GM12801 (cell line): ENCODE data around the gene DSTN.

ENCODE experiments used
- CTCF ChIP-seq: IDR thresholded peaks from one replicate; pipeline ENCODE4 v1.5.1; 2011; ENCODE audit warnings: control low read depth; ENCODE audit not compliant: insufficient read length; ENCODE audit errors: extremely low read depth

Gene DSTN

GRCh38 chr20:17628101-17628841, 58.4 kb downstream of the DSTN start:
- TF ChIP-seq CTCF, result no peak

DNA sequence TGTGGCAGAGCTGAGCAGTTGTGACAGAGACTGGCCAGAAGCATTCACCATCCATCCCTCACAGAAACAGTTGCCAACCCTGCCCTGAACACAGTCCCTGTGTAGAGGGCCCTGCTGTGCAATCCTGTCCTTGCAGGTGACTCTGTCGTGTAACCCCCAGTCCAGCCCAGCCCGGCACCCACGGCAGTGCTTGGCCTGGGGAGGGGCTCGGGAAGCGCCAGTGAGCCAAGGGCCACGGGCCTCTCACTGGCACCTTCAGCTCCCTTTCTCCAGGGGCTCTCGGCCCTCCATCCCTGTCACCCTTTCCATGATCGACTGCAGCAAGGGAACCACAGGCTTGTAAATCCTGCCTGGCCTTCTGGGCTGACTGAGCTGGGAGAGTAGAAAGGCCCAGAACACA, 59.1 kb downstream of the DSTN start:
- no peak for TF ChIP-seq CTCF

DNA sequence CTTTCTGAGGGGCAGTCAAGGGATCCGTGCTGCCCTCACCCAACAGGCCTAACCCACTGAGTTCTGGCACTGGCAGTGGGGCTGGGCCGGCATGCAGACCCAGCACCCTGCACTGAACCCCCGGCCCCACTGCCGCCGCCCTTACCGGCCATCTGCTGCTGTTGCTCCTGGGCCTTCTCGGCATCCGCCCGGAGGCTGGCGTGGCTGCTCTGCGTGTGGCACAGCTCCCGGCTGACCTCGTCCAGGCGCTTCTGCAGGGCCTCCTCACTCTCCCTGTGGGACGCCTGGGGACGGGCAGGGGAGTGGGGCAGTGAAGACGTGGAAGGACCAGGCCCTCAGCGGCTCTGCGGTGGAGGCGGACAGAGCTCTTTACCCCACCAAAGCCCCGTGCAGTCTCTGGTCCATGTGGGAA, 59.8 kb downstream of the DSTN start:
- TF ChIP-seq CTCF, result no peak

- no peak for TF ChIP-seq CTCF
These were observed 60.4 kb downstream of the DSTN start for GRCh38 chr20:17630151-17630805.

GRCh38 chr20:17630806-17631195, 60.9 kb downstream of the DSTN start:
- no peak for TF ChIP-seq CTCF

DNA sequence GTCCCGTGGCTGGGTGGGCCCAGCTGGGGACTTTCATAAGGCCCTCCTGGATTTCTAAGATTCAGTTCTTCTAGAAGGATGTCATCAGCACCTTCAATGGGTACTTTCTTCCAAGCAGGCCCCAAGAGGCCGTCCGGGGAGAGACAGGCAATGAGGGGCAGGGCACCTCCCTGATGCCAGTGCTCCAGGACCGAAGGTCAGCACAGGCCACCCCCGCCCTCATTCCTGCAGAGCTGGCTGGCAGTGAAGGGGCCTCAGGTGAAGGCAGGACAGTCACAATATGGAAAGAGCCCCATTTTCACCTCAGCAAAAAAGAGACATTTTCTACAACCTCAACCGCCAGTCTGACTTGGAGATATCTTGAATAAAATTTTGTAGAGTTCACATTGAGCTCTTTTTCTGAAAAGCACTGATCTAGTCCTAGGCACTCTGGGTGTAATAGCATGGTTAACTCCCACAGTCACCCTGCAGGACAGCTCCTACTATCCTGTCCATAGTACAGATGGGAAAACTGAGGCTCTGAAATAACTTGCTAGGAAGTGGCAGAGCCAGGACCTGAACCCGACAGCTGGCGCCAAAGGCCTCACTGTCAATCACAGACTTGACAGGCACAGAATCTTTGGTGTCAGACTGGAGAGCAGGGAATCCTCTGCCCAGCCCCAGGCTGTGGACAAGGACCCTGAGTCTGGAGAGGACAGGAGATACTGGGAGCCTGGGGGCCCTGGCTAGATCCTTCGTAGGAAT, 61.9 kb downstream of the DSTN start:
- TF ChIP-seq CTCF, result no peak

- TF ChIP-seq CTCF, result no peak
These were observed 63.5 kb downstream of the DSTN start for GRCh38 chr20:17633221-17633849.
